Thoracic aorta (tissue), 2 donors: ENCODE measurements around the gene COL20A1. TPM values are rescaled to one million over a fixed set of nuclear protein-coding genes. Genes with fewer than 3 reads are reported as not detected.

Experiments
- ATAC-seq: fragments of 150-250 bp; one replicate; pipeline ENCODE4 v1.8.0; 2017; ENCODE audit warnings: low read depth; ENCODE audit not compliant: insufficient number of reproducible peaks, low FRiP score
- DNase-seq: peaks from one replicate; pipeline ENCODE4 v3.0.0-alpha.2; 2020; ENCODE audit warnings: low spot score
- H3K27ac ChIP-seq, 2 donors: fragments of 200-600 bp; sonication (generic); 1 replicate in 1 of 2; 2 replicates in 1 of 2; pipeline ENCODE4 v1.5.1; 2016; ENCODE audit warnings: mild to moderate bottlenecking in 2 of 2, moderate library complexity in 2 of 2
- H3K27me3 ChIP-seq: fragments of 200-600 bp; sonication (generic); replicated peaks from 2 replicates; pipeline ENCODE4 v1.6.0; 2016; ENCODE audit warnings: mild to moderate bottlenecking; ENCODE audit not compliant: insufficient read depth
- H3K36me3 ChIP-seq: fragments of 200-600 bp; sonication (generic); one replicate; pipeline ENCODE4 v1.5.1; 2016
- H3K4me1 ChIP-seq, 2 donors: fragments of 200-600 bp; sonication (generic); 1 replicate in 1 of 2; 2 replicates in 1 of 2; pipeline versions ENCODE4 v1.5.1 to v1.6.0; 2016; ENCODE audit warnings: low read depth in 2 of 2, mild to moderate bottlenecking in 1 of 2; ENCODE audit not compliant: control insufficient read depth in 1 of 2
- H3K4me3 ChIP-seq: fragments of 200-600 bp; sonication (generic); 2 replicates; pipeline ENCODE4 v1.5.1; 2016; ENCODE audit warnings: mild to moderate bottlenecking
- H3K9me3 ChIP-seq: fragments of 200-600 bp; sonication (generic); 2 replicates; pipeline ENCODE4 v1.5.1; 2016
- total RNA-seq, 2 donors: library from RNA; depleted of rRNA; stranded (reverse); fragments of >200 nt; gene quantifications; one replicate each; pipeline versions ENCODE4 v1.1.0 to v1.2.3, GENCODE V29; 2016
- TF ChIP-seq, protein P1 (sequence below): fragments of 200-600 bp; sonication (generic); IDR thresholded peaks from one replicate; pipeline ENCODE4 v1.5.1; 2019; ENCODE audit warnings: antibody characterized with exemption

The COL20A1 gene
- total RNA-seq, 2 donors from 2014 or later = not detected

GRCh38 chr20:63328026-63328700, 35.2 kb downstream of the COL20A1 start:
- no peaks in the 10 kb centered on the region for H3K4me1 ChIP-seq
- H3K4me3 ChIP-seq = no peak overlapping the region
- TF ChIP-seq, protein P1, sequence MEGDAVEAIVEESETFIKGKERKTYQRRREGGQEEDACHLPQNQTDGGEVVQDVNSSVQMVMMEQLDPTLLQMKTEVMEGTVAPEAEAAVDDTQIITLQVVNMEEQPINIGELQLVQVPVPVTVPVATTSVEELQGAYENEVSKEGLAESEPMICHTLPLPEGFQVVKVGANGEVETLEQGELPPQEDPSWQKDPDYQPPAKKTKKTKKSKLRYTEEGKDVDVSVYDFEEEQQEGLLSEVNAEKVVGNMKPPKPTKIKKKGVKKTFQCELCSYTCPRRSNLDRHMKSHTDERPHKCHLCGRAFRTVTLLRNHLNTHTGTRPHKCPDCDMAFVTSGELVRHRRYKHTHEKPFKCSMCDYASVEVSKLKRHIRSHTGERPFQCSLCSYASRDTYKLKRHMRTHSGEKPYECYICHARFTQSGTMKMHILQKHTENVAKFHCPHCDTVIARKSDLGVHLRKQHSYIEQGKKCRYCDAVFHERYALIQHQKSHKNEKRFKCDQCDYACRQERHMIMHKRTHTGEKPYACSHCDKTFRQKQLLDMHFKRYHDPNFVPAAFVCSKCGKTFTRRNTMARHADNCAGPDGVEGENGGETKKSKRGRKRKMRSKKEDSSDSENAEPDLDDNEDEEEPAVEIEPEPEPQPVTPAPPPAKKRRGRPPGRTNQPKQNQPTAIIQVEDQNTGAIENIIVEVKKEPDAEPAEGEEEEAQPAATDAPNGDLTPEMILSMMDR = no peak
- no peak for ATAC-seq
- H3K27me3 ChIP-seq = no peaks in the 10 kb centered on the region
- no peak overlapping the region for H3K27ac ChIP-seq
- no peak for DNase-seq
- no peaks in the 10 kb centered on the region for H3K9me3 ChIP-seq
- H3K36me3 ChIP-seq = no peaks in the 10 kb centered on the region

- ATAC-seq (no peak), DNase-seq (no peak)
- Histone ChIP-seq H3K36me3 (no peaks in the 10 kb centered on the region), H3K9me3 (no peaks in the 10 kb centered on the region), H3K27me3 (no peaks in the 10 kb centered on the region), H3K4me3 (no peak overlapping the region), H3K4me1 (no peaks in the 10 kb centered on the region), H3K27ac (no peak overlapping the region)
- TF ChIP-seq, protein P1 = no peak
Observed at GRCh38 chr20:63328718-63329275, 35.8 kb downstream of the COL20A1 start.

- H3K36me3 ChIP-seq = no peaks in the 10 kb centered on the region
- no peak for DNase-seq
- no peaks in the 10 kb centered on the region for H3K4me1 ChIP-seq
- H3K4me3 ChIP-seq = no peak overlapping the region
- no peak for ATAC-seq
- H3K27me3 ChIP-seq = no peaks in the 10 kb centered on the region
- H3K27ac ChIP-seq = no peak overlapping the region
- TF ChIP-seq, protein P1 = no peak
- H3K9me3 ChIP-seq = no peaks in the 10 kb centered on the region
Observed at GRCh38 chr20:63329331-63330083, 36.5 kb downstream of the COL20A1 start.

- DNase-seq (no peak), ATAC-seq (no peak)
- H3K27ac ChIP-seq = no peak overlapping the region
- H3K27me3 ChIP-seq = no peaks in the 10 kb centered on the region
- H3K4me3 ChIP-seq = no peak overlapping the region
- H3K9me3 ChIP-seq = no peaks in the 10 kb centered on the region
- no peaks in the 10 kb centered on the region for H3K4me1 ChIP-seq
- H3K36me3 ChIP-seq = no peaks in the 10 kb centered on the region
- TF ChIP-seq, protein P1 = no peak
Observed at GRCh38 chr20:63330084-63330760, 37.2 kb downstream of the COL20A1 start.

- no peaks in the 10 kb centered on the region for H3K4me1 ChIP-seq
- H3K9me3 ChIP-seq = no peaks in the 10 kb centered on the region
- H3K36me3 ChIP-seq = no peaks in the 10 kb centered on the region
- no peak overlapping the region for H3K27ac ChIP-seq
- H3K4me3 ChIP-seq = no peak overlapping the region
- ATAC-seq (no peak), DNase-seq (no peak)
- TF ChIP-seq, protein P1 = no peak
- H3K27me3 ChIP-seq = no peaks in the 10 kb centered on the region
Observed at GRCh38 chr20:63330940-63331339, 38.0 kb downstream of the COL20A1 start.
